Smooth muscle cell of the brain vasculature (primary cell): Measurements from ENCODE around the gene CTDSP1.

Source experiments
- DNase-seq: peaks from one replicate; pipeline ENCODE4 v3.0.0-alpha.2; 2012; ENCODE audit warnings: low read depth, low spot score

Gene CTDSP1

GRCh38 chr2:218399391-218400166 lies at the start of gene CTDSP1:
Gene CTDSP1 (plus strand): TSS chr2:218399868. CDS start chr2:218400091, 223 bp downstream.
- peak; percentile 86 for DNase-seq

- DNase-seq = no peak
Measured at GRCh38 chr2:218354045-218354444, 45.6 kb upstream of the CTDSP1 start.

GRCh38 chr2:218354850-218355443 lies 44.7 kb upstream of the CTDSP1 start:
- no peak for DNase-seq

GRCh38 chr2:218357236-218358177 lies 42.2 kb upstream of the CTDSP1 start:
- DNase-seq = no peak

- DNase-seq = no peak
Measured at GRCh38 chr2:218360453-218360852, 39.2 kb upstream of the CTDSP1 start.

- no peak for DNase-seq
Measured at GRCh38 chr2:218362606-218363005, 37.1 kb upstream of the CTDSP1 start.

- DNase-seq = no peak
Measured at GRCh38 chr2:218363736-218364135, 35.9 kb upstream of the CTDSP1 start.

GRCh38 chr2:218364196-218364595 lies 35.5 kb upstream of the CTDSP1 start:
- DNase-seq = no peak

GRCh38 chr2:218366621-218367414 lies 32.9 kb upstream of the CTDSP1 start:
- DNase-seq = no peak

GRCh38 chr2:218367415-218368149 lies 32.1 kb upstream of the CTDSP1 start:
- no peak for DNase-seq

- no peak for DNase-seq
Measured at GRCh38 chr2:218368150-218368528, 31.5 kb upstream of the CTDSP1 start.

GRCh38 chr2:218368621-218369153 lies 31.0 kb upstream of the CTDSP1 start:
- DNase-seq = no peak

GRCh38 chr2:218369330-218369729 lies 30.3 kb upstream of the CTDSP1 start:
- no peak for DNase-seq

GRCh38 chr2:218370410-218371063 lies 29.1 kb upstream of the CTDSP1 start:
- no peak for DNase-seq

GRCh38 chr2:218371983-218372350 lies 27.7 kb upstream of the CTDSP1 start:
- no peak for DNase-seq

- DNase-seq = no peak
Measured at GRCh38 chr2:218374795-218375194, 24.9 kb upstream of the CTDSP1 start.

GRCh38 chr2:218375212-218375611 lies 24.5 kb upstream of the CTDSP1 start:
- no peak for DNase-seq

GRCh38 chr2:218378053-218378452 lies 21.6 kb upstream of the CTDSP1 start:
- DNase-seq = no peak

- no peak for DNase-seq
Measured at GRCh38 chr2:218381916-218382366, 17.7 kb upstream of the CTDSP1 start, which contains the start of gene SLC11A1. Gene SLC11A1 (plus strand): TSS chr2:218382273. CDS start chr2:218382369, 96 bp downstream.

- no peak for DNase-seq
Measured at GRCh38 chr2:218382785-218383184, 16.9 kb upstream of the CTDSP1 start.
